GM06990 (cell line): Measurements from ENCODE around the gene DYSF.

ENCODE experiments used
- DNase-seq: peaks from one replicate; pipeline ENCODE4 v3.0.0-alpha.2; 2011; ENCODE audit not compliant: insufficient read length; ENCODE audit errors: extremely low read depth
- H3K27me3 ChIP-seq: replicated peaks from 2 replicates; pipeline ENCODE4 v1.6.0; 2011; ENCODE audit warnings: low read length; ENCODE audit not compliant: control insufficient read depth, insufficient read depth
- H3K36me3 ChIP-seq: 2 replicates; pipeline ENCODE4 v1.5.1; 2011; ENCODE audit warnings: low read length; ENCODE audit not compliant: control insufficient read depth, insufficient read depth
- H3K4me3 ChIP-seq: replicated peaks from 2 replicates; pipeline ENCODE4 v1.5.1; 2011; ENCODE audit warnings: low read depth, mild to moderate bottlenecking, control low read depth, low read length
- CTCF ChIP-seq: IDR thresholded peaks from 2 replicates; pipeline ENCODE4 v1.5.1; 2011; ENCODE audit warnings: low read length, control low read depth, mild to moderate bottlenecking, inconsistent platforms; ENCODE audit not compliant: insufficient read depth, poor library complexity, severe bottlenecking

Gene DYSF

GRCh38 chr2:71600555-71600954 lies 147.2 kb downstream of the DYSF start:
- H3K4me3 ChIP-seq: no peak overlapping the region
- H3K27me3 ChIP-seq: no peaks in the 10 kb centered on the region; the same call in none of the 2 replicates
- no peak for TF ChIP-seq CTCF
- no peaks in the 10 kb centered on the region for H3K36me3 ChIP-seq
- DNase-seq: no peak

- Histone ChIP-seq H3K36me3 (no peaks in the 10 kb centered on the region), H3K27me3 (no peaks in the 10 kb centered on the region; the same call in none of the 2 replicates), H3K4me3 (no peak overlapping the region)
- TF ChIP-seq CTCF: no peak
- DNase-seq: no peak
Observed at GRCh38 chr2:71601136-71602114, 148.1 kb downstream of the DYSF start.

- no peak for DNase-seq
- Histone ChIP-seq H3K27me3 (no peaks in the 10 kb centered on the region; the same call in none of the 2 replicates), H3K4me3 (no peak overlapping the region), H3K36me3 (no peaks in the 10 kb centered on the region)
- TF ChIP-seq CTCF: no peak
Observed at GRCh38 chr2:71602115-71602495, 148.7 kb downstream of the DYSF start.

GRCh38 chr2:71602581-71602980 lies 149.2 kb downstream of the DYSF start:
- Histone ChIP-seq H3K4me3 (no peak overlapping the region), H3K27me3 (no peaks in the 10 kb centered on the region; the same call in none of the 2 replicates), H3K36me3 (no peaks in the 10 kb centered on the region)
- no peak for TF ChIP-seq CTCF
- DNase-seq: no peak

- Histone ChIP-seq H3K4me3 (no peak overlapping the region), H3K36me3 (no peaks in the 10 kb centered on the region), H3K27me3 (no peaks in the 10 kb centered on the region; the same call in none of the 2 replicates)
- TF ChIP-seq CTCF: no peak
- no peak for DNase-seq
Observed at GRCh38 chr2:71603311-71603811, 150.0 kb downstream of the DYSF start.
